CD14-positive monocyte (primary cell): Measurements from ENCODE around the gene SPATA17. TPM values are rescaled to one million over a fixed set of nuclear protein-coding genes. Genes with fewer than 3 reads are reported as not detected.

Source experiments
- DNase-seq, 3 donors: peaks; one replicate each; pipeline ENCODE4 v3.0.0-alpha.2; 2011 to 2022
- H2AFZ ChIP-seq: 2 replicates; pipeline ENCODE4 v1.6.0; 2012; ENCODE audit warnings: mild to moderate bottlenecking, low read depth, low read length, inconsistent platforms; ENCODE audit not compliant: insufficient read depth, poor library complexity, severe bottlenecking
- H3K27ac ChIP-seq, 2 donors: 1 replicate in 1 of 2; 2 replicates in 1 of 2; pipeline ENCODE4 v1.5.1; 2012 to 2013; ENCODE audit warnings: low read length in 2 of 2, control low read depth in 1 of 2, inconsistent platforms in 1 of 2, low read depth in 1 of 2, mild to moderate bottlenecking in 1 of 2
- H3K27me3 ChIP-seq, 2 donors: one replicate each; pipeline versions ENCODE4 v1.6.0 to v1.6.1; 2011 to 2013; ENCODE audit warnings: low read length in 2 of 2; ENCODE audit not compliant: control insufficient read depth in 2 of 2, insufficient read depth in 2 of 2
- H3K36me3 ChIP-seq, 2 donors: replicated peaks in 1 of 2; 1 replicate in 1 of 2; 2 replicates in 1 of 2; pipeline versions ENCODE4 v1.5.1 to v1.6.1; 2012 to 2013; ENCODE audit warnings: low read length in 2 of 2, control low read depth in 1 of 2, inconsistent platforms in 1 of 2, mild to moderate bottlenecking in 1 of 2; ENCODE audit not compliant: insufficient read depth in 2 of 2, control insufficient read depth in 1 of 2
- H3K4me1 ChIP-seq, 2 donors: 1 replicate in 1 of 2; 2 replicates in 1 of 2; pipeline versions ENCODE4 v1.5.1 to v1.6.1; 2012 to 2013; ENCODE audit warnings: low read length in 2 of 2, control low read depth in 1 of 2, inconsistent platforms in 1 of 2, mild to moderate bottlenecking in 1 of 2, moderate library complexity in 1 of 2; ENCODE audit not compliant: insufficient read depth in 2 of 2, control insufficient read depth in 1 of 2
- H3K4me2 ChIP-seq: replicated peaks from 2 replicates; pipeline ENCODE3; 2012; ENCODE audit warnings: low read length, moderate library complexity, mild to moderate bottlenecking; ENCODE audit not compliant: poor library complexity, severe bottlenecking; ENCODE audit errors: extremely low read depth
- H3K4me3 ChIP-seq, 3 experiments: fragments of 200-600 bp in 1 of 3; sonication (generic) in 1 of 3; replicated peaks in 1 of 3; 1 replicate in 2 of 3; 2 replicates in 1 of 3; pipeline ENCODE4 v1.5.1; 2011 to 2013; ENCODE audit warnings: low read length in 3 of 3, mild to moderate bottlenecking in 3 of 3, control low read depth in 2 of 3, low read depth in 2 of 3, inconsistent platforms in 1 of 3, moderate library complexity in 1 of 3
- H3K79me2 ChIP-seq: 2 replicates; pipeline ENCODE4 v1.6.0; 2012; ENCODE audit warnings: mild to moderate bottlenecking, control low read depth, inconsistent platforms, low read length, moderate library complexity; ENCODE audit not compliant: insufficient read depth
- H3K9ac ChIP-seq: 2 replicates; pipeline ENCODE4 v1.6.0; 2017; ENCODE audit warnings: low read length, mild to moderate bottlenecking; ENCODE audit not compliant: insufficient read depth, poor library complexity, severe bottlenecking
- H3K9me3 ChIP-seq, 2 donors: replicated peaks in 1 of 2; 1 replicate in 1 of 2; 2 replicates in 1 of 2; pipeline versions ENCODE4 v1.5.1 to v1.6.1; 2012 to 2013; ENCODE audit warnings: low read length in 2 of 2, control low read depth in 1 of 2; ENCODE audit not compliant: control insufficient read depth in 1 of 2, insufficient read depth in 1 of 2
- H4K20me1 ChIP-seq: 2 replicates; pipeline ENCODE4 v1.6.0; 2012; ENCODE audit warnings: mild to moderate bottlenecking, low read length, control low read depth, moderate library complexity; ENCODE audit not compliant: insufficient read depth
- H3K27ac Mint-ChIP-seq, 7 donors: one replicate each; pipeline ENCODE4 v1.8.0; 2020; ENCODE audit warnings: mild to moderate bottlenecking in 7 of 7, mixed read lengths in 7 of 7, moderate library complexity in 6 of 7, inconsistent platforms in 2 of 7
- H3K27me3 Mint-ChIP-seq, 3 donors: one replicate each; pipeline ENCODE4 v1.8.0; 2021 to 2022; ENCODE audit warnings: low read depth in 3 of 3, mild to moderate bottlenecking in 3 of 3, mixed read lengths in 3 of 3, moderate library complexity in 3 of 3, inconsistent platforms in 1 of 3
- H3K36me3 Mint-ChIP-seq, 2 donors: one replicate each; pipeline ENCODE4 v1.8.0; 2020; ENCODE audit warnings: mixed read lengths in 2 of 2, inconsistent platforms in 1 of 2, mild to moderate bottlenecking in 1 of 2
- H3K4me1 Mint-ChIP-seq: one replicate; pipeline ENCODE4 v1.8.0; 2020; ENCODE audit warnings: mild to moderate bottlenecking, mixed read lengths
- H3K4me3 Mint-ChIP-seq, 2 donors: one replicate each; pipeline ENCODE4 v1.8.0; 2020; ENCODE audit warnings: mild to moderate bottlenecking in 2 of 2, mixed read lengths in 2 of 2, moderate library complexity in 1 of 2
- H3K9me3 Mint-ChIP-seq, 7 donors: one replicate each; pipeline ENCODE4 v1.8.0; 2020 to 2022; ENCODE audit warnings: mixed read lengths in 7 of 7, mild to moderate bottlenecking in 6 of 7, moderate library complexity in 6 of 7, inconsistent platforms in 2 of 7
- WGBS: methylation state at CpG from one replicate; pipeline ENCODE4 v1.1.5; 2013; ENCODE audit warnings: missing lambda C conversion rate; ENCODE audit not compliant: insufficient coverage; 5-methylcytosine and 5-hydroxymethylcytosine counted together
- intact Hi-C, 2 donors: fragments of 100-400 bp; cut with micrococcal nuclease; formaldehyde crosslinking; loops; one replicate each; pipeline versions ENCODE4 v1.15.0 to v1.15.1; 2023
- polyA plus RNA-seq, 3 donors: library from polyadenylated mRNA; depleted of rRNA in 1 of 3; unstranded in 2 of 3; stranded (reverse) in 1 of 3; fragments of 300-500 nt in 2 of 3; fragments of >200 nt in 1 of 3; fragmentation: Illumina TruSeq in 2 of 3; gene quantifications; 1 replicate in 2 of 3; 2 replicates in 1 of 3; pipeline ENCODE4 v1.2.3, GENCODE V29; 2012 to 2021
- TF ChIP-seq, protein P1 (sequence below): fragments of 200-600 bp; IDR thresholded peaks from one replicate; pipeline ENCODE4 v1.8.0; 2022; ENCODE audit warnings: antibody characterized with exemption, mild to moderate bottlenecking

SPATA17 gene
- polyA plus RNA-seq, 3 donors, result 0.28 TPM; not detected in 2

- Histone ChIP-seq H3K9me3 (no peaks in the 10 kb centered on the region), H3K4me2 (no peak overlapping the region), H3K79me2 (no peaks in the 10 kb centered on the region), H2AFZ (no peak overlapping the region), H3K4me1 (no peaks in the 10 kb centered on the region), H3K27me3 (no peaks in the 10 kb centered on the region), H4K20me1 (no peaks in the 10 kb centered on the region), H3K4me3 (no peak overlapping the region), H3K27ac (no peak overlapping the region), H3K36me3 (no peaks in the 10 kb centered on the region), H3K9ac (no peak overlapping the region)
- no peak overlapping the region for H3K27ac Mint-ChIP-seq
- no CpG with 5 or more reads among the region's 1 CpG for WGBS
- H3K4me3 Mint-ChIP-seq, result no peak overlapping the region
- intact Hi-C loops, result no loop called here
- TF ChIP-seq, protein P1, sequence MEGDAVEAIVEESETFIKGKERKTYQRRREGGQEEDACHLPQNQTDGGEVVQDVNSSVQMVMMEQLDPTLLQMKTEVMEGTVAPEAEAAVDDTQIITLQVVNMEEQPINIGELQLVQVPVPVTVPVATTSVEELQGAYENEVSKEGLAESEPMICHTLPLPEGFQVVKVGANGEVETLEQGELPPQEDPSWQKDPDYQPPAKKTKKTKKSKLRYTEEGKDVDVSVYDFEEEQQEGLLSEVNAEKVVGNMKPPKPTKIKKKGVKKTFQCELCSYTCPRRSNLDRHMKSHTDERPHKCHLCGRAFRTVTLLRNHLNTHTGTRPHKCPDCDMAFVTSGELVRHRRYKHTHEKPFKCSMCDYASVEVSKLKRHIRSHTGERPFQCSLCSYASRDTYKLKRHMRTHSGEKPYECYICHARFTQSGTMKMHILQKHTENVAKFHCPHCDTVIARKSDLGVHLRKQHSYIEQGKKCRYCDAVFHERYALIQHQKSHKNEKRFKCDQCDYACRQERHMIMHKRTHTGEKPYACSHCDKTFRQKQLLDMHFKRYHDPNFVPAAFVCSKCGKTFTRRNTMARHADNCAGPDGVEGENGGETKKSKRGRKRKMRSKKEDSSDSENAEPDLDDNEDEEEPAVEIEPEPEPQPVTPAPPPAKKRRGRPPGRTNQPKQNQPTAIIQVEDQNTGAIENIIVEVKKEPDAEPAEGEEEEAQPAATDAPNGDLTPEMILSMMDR, result no peak
- peaks cover 0 to 2% (median 2%) of the 10 kb centered on the region in 7 donors for H3K9me3 Mint-ChIP-seq
- no peak for DNase-seq
- no peaks in the 10 kb centered on the region for H3K36me3 Mint-ChIP-seq
- H3K4me1 Mint-ChIP-seq, result no peaks in the 10 kb centered on the region
- no peaks in the 10 kb centered on the region for H3K27me3 Mint-ChIP-seq
Measured at GRCh38 chr1:217861658-217862057, 230.5 kb downstream of the SPATA17 start.

GRCh38 chr1:217867446-217867995 is 236.4 kb downstream of the SPATA17 start:
- intact Hi-C loops, result no loop called here
- Histone ChIP-seq H3K36me3 (no peaks in the 10 kb centered on the region), H4K20me1 (no peaks in the 10 kb centered on the region), H3K79me2 (no peaks in the 10 kb centered on the region), H3K9me3 (no peaks in the 10 kb centered on the region), H3K27ac (no peak overlapping the region), H2AFZ (no peak overlapping the region), H3K4me2 (no peak overlapping the region), H3K27me3 (no peaks in the 10 kb centered on the region), H3K4me3 (no peak overlapping the region), H3K4me1 (no peaks in the 10 kb centered on the region), H3K9ac (no peak overlapping the region)
- H3K27me3 Mint-ChIP-seq, result no peaks in the 10 kb centered on the region
- 86% methylated on average over 1 of the region's 3 CpGs for WGBS
- no peak for DNase-seq
- H3K9me3 Mint-ChIP-seq, result peaks cover 0 to 2% (median 0%) of the 10 kb centered on the region in 7 donors
- H3K36me3 Mint-ChIP-seq, result no peaks in the 10 kb centered on the region
- no peak overlapping the region for H3K4me3 Mint-ChIP-seq
- H3K4me1 Mint-ChIP-seq, result no peaks in the 10 kb centered on the region
- H3K27ac Mint-ChIP-seq, result no peak overlapping the region
- TF ChIP-seq, protein P1, result no peak
